ENCODE data around the gene CORO2B. TPM values are rescaled to one million over a fixed set of nuclear protein-coding genes. Genes with fewer than 3 reads are reported as not detected.

The CORO2B gene
- total and polyA plus RNA-seq, 2 of the 13 experiments (the other 11 are each of a cell fraction or from before 2014, with no cell fraction given): 0.35 to 0.63 TPM

GRCh38 chr15:68631601-68632051 is 52.8 kb downstream of the CORO2B start (continued):
- TF ChIP-seq ATF6 (CRISPR knock-in tag; conservative IDR thresholded peaks at IDR 0.05) (no peak), ZFP62 (CRISPR knock-in tag; IDR thresholded peaks at IDR 0.05) (no peak), BRD4 (CRISPR knock-in tag; IDR thresholded peaks at IDR 0.05) (no peak), FOSL2 (CRISPR knock-in tag; IDR thresholded peaks at IDR 0.05) (no peak), JUN (CRISPR knock-in tag; IDR thresholded peaks at IDR 0.05) (no peak), ZNF207 (IDR thresholded peaks at IDR 0.05; ENCODE audit: borderline replicate concordance) (no peak), ZNF724P (CRISPR knock-in tag; IDR thresholded peaks at IDR 0.05; ENCODE audit: borderline replicate concordance) (no peak)

- peaks cover 0 to 4% of the 10 kb centered on the region in 2 experiments; a peak in 2 of 5 replicates for H3K27me3 ChIP-seq (ENCODE audit: control insufficient read depth in 1 of 2, insufficient read depth in 2 of 2, low read length in 2 of 2)
- no TSS peak for BruUV-seq (replicated peaks)
- ATAC-seq: no peak
- no peak for FAIRE-seq
- CTCF ChIA-PET (ENCODE audit: low intra/inter-chr PET ratio, low total read pairs): no interaction called here
- peaks cover 14% of the 10 kb centered on the region for H3K4me1 ChIP-seq (ENCODE audit: insufficient read depth, low read length)
- no peak overlapping the region for H2AFZ ChIP-seq (ENCODE audit: low read length)
- H3K9me3 ChIP-seq (ENCODE audit: low read length): no peaks in the 10 kb centered on the region
- H3K4me2 ChIP-seq (ENCODE audit: low read depth, low read length): no peak overlapping the region
- no peaks in the 10 kb centered on the region for H3K36me3 ChIP-seq (replicated peaks in 1 of 2; ENCODE audit: control insufficient read depth in 1 of 2, insufficient read depth in 2 of 2, low read length in 2 of 2)
- H3K9ac ChIP-seq (ENCODE audit: insufficient read depth, low read depth, low read length): no peak overlapping the region
- no peaks in the 10 kb centered on the region for H3K79me2 ChIP-seq (ENCODE audit: insufficient read depth, low read length)
- H3K27ac ChIP-seq (ENCODE audit: extremely low read length, insufficient read depth, low read length): no peak overlapping the region
- intact Hi-C loops (cut with micrococcal nuclease; ENCODE audit: unreplicated experiment) (no loop called here), in situ Hi-C loops (cut with HindIII; ENCODE audit: extremely low pct_ligation_motif_present, low pct_unique_long_range_greater_than_20kb) (no loop called here)
- no peaks in the 10 kb centered on the region for H4K20me1 ChIP-seq (ENCODE audit: insufficient read depth, low read length)
- H3K4me3 ChIP-seq (replicated peaks in 1 of 3; ENCODE audit: insufficient read depth in 1 of 3, low read depth in 2 of 3, low read length in 3 of 3): no peak overlapping the region
- WGBS (ENCODE audit: low lambda C conversion rate): 28% methylated on average over 7 of the region's 9 CpGs
- POLR2A ChIA-PET: no interaction called here
- no peak for DNase-seq (ENCODE audit: low spot score)
- no peak for TF ChIP-seq PTBP1 (IDR thresholded peaks at IDR 0.05; ENCODE audit: low read depth, low read length, poor library complexity, severe bottlenecking)
- no peak for TF ChIP-seq ZSCAN30 (CRISPR knock-in tag; IDR thresholded peaks at IDR 0.05)
- TF ChIP-seq ZNF18 (CRISPR knock-in tag; IDR thresholded peaks at IDR 0.05; ENCODE audit: insufficient replicate concordance): no peak
- no peak for TF ChIP-seq ZBED4 (CRISPR knock-in tag; IDR thresholded peaks at IDR 0.05; ENCODE audit: borderline replicate concordance)
- no peak for TF ChIP-seq TEAD3 (CRISPR knock-in tag; optimal IDR thresholded peaks at IDR 0.05; ENCODE audit: borderline replicate concordance)
Measured at GRCh38 chr15:68632101-68632500, 53.3 kb downstream of the CORO2B start.

Measured in HepG2 (cell line).